Limb (tissue), 2 donors: Measurements from ENCODE around the gene YIF1B.

Source experiments
- DNase-seq, 2 donors: peaks; one replicate each; pipeline ENCODE4 v3.0.0-alpha.2; 2016; ENCODE audit errors: extremely low spot score in 2 of 2

YIF1B gene

DNA sequence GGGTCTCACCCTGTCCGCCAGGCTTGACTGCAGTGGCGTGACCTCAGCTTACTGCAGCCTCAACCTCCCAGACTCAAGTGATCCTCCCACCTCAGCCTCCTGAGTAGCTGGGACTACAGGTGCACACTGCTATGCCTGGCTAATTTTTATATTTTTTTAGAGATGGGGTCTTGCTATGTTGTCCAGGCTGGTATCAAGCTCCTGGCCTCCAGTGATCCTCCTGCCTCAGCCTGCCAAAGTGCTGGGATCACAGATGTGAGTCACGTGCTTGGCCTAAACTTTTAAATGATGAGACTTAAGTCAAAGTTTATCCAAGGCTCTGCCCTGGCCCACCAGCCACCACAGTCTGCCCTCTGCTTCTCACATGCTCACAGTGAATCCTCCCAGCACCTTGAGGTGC, 9.5 kb downstream of the YIF1B start:
- DNase-seq, result no peak

- DNase-seq, result peak in 1 of 2 donors; percentile 63
Observed at GRCh38 chr19:38304866-38305429, 10.8 kb downstream of the YIF1B start.

GRCh38 chr19:38304352-38304865, 11.3 kb downstream of the YIF1B start:
- DNase-seq, result no peak

GRCh38 chr19:38303517-38304351, 12.0 kb downstream of the YIF1B start, which contains the start of gene C19orf33:
C19orf33 (plus strand) TSS chr19:38304251; CDS start chr19:38304262, 11 bp downstream.
- DNase-seq, result no peak

DNA sequence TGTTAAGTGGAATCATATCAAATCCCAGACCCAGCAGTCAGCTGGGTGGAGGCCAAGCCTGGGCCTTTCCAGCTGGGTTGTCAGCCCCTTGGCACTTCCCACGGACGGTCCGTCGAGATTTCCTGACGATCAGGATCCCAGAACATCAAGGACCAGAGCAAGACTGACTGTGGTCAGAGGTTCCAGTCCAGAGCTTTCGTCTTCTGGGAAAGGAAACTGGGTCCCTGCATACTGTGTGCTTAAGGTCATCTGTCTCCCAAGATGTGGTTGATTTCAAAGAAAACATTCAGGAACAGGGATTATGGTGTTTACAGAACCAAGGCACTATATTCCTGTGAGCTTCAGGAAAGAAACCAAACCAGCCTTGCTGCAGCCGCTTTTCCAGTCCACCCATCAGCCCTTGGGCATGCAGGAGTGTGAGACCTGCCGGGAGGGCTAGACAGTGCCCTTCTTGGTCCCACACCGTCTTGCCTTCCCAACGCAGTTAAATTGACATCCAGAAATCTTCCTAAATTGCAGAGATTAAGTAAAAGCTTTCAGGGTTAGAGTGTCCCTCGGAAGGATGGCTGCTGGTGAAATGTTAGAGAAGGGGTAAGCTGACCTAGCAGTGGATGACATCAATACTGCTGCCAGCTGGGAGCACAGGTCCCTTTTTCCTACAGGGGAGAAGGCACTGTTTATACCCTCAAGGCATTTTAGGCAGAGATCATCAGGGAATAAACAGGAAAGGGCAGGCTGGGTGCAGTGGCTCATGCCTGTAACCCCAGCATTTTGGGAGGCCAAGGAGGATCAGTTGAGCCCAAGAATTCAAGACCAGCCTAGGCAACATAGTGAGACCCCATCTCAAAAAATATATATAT, 16.7 kb downstream of the YIF1B start:
- no peak for DNase-seq

- no peak for DNase-seq
Observed at GRCh38 chr19:38294090-38294489, 21.7 kb downstream of the YIF1B start.

DNA sequence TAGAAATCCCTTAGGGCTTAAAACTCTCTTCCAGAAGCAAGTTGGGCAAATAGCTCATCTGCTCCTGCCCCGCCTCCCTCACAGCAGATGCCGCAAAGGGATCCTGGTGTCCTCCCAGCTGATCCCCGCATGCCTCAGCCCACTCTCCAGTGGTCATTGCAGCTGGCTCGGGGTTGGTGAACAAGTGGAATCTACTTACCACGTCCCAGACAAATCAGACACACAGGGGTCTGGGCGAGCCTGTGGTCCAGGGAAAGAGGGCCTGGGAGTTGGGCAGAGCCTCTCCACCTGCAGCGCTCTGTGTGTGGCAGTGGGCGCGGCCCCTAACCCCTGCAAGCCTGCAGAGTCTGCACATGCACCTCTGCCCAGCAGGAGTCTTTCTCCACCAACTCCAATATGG, 22.5 kb downstream of the YIF1B start:
- no peak for DNase-seq

GRCh38 chr19:38291855-38292254, 23.9 kb downstream of the YIF1B start:
- DNase-seq, result no peak

DNA sequence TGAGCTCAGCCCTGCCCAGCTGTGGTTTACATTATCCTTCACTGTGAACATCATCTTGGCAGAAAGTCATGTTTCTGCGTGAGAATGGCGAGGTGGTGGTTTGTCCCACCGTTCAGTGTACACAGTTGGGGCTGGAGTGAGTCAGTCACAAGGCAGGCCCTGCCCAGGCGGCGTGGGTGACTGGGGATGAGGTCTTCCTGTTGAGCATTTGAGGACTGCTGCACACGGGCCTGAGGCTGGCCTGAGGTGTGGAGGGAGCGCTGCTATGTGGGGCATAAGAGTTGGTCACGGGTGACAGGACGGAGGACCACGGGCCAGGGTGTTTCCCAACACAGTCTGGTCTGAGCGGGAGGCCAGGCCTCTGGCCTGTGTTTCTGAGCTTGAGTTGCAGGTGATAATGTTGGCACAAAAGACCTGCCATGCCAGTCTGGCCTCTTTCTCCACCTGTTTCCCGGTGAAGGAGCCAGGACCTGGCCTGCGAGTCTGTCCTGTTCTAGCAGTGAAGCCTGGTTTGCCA, 25.1 kb downstream of the YIF1B start:
- no peak for DNase-seq

GRCh38 chr19:38289955-38290354, 25.8 kb downstream of the YIF1B start:
- DNase-seq, result no peak

DNA sequence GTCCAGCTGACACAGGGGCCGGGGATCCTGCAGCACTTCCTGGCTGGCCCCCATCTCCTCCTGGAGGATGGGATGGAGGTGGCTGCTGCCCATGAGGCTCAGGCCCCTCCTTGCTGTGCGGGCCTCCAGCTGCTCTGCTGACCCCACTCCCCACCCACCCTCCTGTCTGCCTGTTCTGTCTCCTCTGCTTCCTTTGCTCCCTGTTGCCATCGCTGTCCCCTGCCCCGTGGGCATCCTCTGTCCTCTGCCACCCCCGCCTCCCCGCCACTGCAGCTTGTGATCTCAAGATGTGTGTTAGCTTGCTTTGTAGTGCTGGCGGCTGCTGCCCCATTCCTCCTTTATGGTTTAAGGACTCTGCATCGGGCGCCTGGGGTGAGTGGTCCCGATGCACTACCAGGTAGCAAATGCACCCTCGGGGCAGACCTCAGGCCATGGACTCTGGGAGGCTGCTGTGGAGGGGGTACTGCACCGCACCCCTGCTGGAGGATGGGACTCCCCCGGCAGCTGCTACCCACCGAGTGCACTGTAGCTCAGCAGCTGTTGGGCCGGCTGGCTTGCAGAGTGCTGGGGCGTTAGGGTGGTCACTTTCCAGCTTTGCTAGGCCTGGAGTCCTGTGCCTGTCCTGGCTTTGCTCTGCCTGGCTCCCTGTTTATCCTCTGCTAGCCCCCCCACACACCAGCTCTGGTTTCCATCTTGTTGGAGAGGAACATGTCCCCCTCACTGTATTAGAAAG, 27.5 kb downstream of the YIF1B start:
- DNase-seq, result no peak

- no peak for DNase-seq
Observed at GRCh38 chr19:38287604-38288003, 28.1 kb downstream of the YIF1B start.

DNA sequence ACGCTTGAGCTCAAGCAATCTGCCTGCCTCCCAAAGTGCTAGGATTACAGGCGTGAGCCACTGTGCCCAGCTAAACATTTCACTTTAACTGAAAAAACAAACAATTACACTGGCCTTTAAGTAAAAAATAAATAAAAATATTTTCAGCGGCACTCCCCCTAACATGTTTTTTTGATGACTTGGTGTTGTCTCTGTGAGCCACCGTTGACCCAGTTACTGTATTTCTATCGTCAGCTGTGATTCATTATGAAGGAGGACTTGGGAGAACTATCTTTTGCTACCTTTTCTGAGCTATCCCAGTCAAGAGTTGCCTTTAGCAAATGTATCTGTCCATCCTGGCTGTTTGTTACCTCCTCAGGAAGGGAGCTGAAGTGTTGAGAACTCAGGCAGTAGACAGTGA, 30.2 kb downstream of the YIF1B start:
- DNase-seq, result no peak

GRCh38 chr19:38284422-38284821, 31.3 kb downstream of the YIF1B start:
- DNase-seq, result no peak

- no peak for DNase-seq
Observed at GRCh38 chr19:38283271-38283670, 32.5 kb downstream of the YIF1B start.

DNA sequence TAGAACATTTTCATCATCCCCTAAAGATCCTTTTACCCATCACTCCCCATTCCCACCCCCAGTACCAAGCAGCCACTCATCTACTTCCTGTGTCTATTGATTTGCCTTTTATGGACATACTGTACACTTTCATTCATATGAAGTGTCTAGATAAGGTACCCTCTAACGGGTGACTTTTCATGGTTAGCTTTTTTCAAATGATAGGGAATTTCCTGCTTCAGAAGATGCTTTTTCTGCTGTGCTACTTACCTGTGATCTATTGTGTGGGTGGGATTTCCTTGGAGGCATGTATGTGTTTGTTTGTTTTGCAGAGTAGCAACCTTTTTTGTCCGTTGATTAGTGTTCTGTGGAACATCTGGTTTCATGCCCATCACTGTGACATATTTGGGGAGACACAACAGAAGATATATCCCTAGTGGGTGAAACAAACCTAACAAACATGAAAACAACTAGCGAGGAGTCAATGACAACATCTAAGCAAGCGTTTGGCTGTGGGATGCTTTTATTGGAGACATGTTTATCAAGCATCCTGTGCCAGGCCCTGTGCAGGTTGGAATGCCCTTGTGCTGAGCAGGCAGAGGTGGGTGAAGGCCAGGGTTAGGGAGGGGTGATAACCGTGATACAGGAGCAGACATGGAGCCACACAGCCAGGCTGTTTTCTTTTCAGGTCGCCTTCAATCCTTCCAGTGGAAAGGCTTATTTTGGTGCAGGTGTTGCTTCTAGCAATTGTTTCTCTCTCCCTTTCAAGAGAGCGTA, 33.8 kb downstream of the YIF1B start:
- DNase-seq, result no peak

GRCh38 chr19:38280030-38280921, 35.5 kb downstream of the YIF1B start:
- no peak for DNase-seq

DNA sequence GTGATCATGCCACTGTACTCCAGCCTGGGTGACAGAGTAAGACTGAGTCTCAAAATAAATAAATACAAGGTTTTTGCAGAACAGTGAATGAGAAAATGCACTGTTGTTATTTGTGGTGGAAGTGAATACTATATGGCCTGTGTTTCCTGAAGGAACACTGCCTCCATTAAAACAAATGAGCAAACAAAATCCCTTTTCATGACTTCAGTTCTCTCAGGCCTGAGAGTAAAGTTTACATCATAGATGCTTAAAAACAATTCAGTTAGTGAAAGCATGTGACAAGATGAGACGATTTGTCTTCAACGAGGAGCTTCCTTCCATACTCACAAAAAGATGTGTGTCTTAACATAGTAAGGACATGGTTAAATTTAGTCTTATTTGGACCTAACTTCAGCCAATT, 37.0 kb downstream of the YIF1B start:
- DNase-seq, result no peak

- DNase-seq, result no peak
Observed at GRCh38 chr19:38277969-38278680, 37.6 kb downstream of the YIF1B start.
